Measurements from ENCODE around the gene PIK3CA.
"Not testable (repeated sequence)": the region's sequence is repeated elsewhere in the genome, so short reads cannot be mapped to it uniquely, and the experiment has no call there.

The PIK3CA gene

GRCh38 chr3:179177611-179178010 lies 29.5 kb downstream of the PIK3CA start:
- H3K4me1 Mint-ChIP-seq, result peaks cover 39% of the 10 kb centered on the region
- H3K4me3 Mint-ChIP-seq, result no peak overlapping the region
- H3K27ac Mint-ChIP-seq, result no peak overlapping the region
- no peak for ATAC-seq
- no peaks in the 10 kb centered on the region for H3K9me3 Mint-ChIP-seq
- no peaks in the 10 kb centered on the region for H3K27me3 Mint-ChIP-seq
- no peak for DNase-seq

GRCh38 chr3:179179256-179179655 lies 31.1 kb downstream of the PIK3CA start:
- H3K4me1 Mint-ChIP-seq, result peaks cover 47% of the 10 kb centered on the region
- H3K27ac Mint-ChIP-seq, result no peak overlapping the region
- no peak overlapping the region for H3K4me3 Mint-ChIP-seq
- DNase-seq, result no peak
- H3K9me3 Mint-ChIP-seq, result no peaks in the 10 kb centered on the region
- no peak for ATAC-seq
- no peaks in the 10 kb centered on the region for H3K27me3 Mint-ChIP-seq

- peak; percentile 52 for ATAC-seq
- Mint-ChIP-seq H3K9me3 (no peaks in the 10 kb centered on the region), H3K4me3 (no peak overlapping the region), H3K27ac (no peak overlapping the region), H3K27me3 (no peaks in the 10 kb centered on the region), H3K4me1 (peaks cover 47% of the 10 kb centered on the region)
- DNase-seq, result no peak
These were observed 32.0 kb downstream of the PIK3CA start for GRCh38 chr3:179179979-179180759.

GRCh38 chr3:179181021-179181472 lies 32.9 kb downstream of the PIK3CA start:
- ATAC-seq (peak; percentile 94), DNase-seq (no peak)
- H3K27me3 Mint-ChIP-seq, result no peaks in the 10 kb centered on the region
- no peaks in the 10 kb centered on the region for H3K9me3 Mint-ChIP-seq
- H3K4me3 Mint-ChIP-seq, result peak overlapping the region in 1 of 2 donors; percentile 38
- H3K27ac Mint-ChIP-seq, result peak overlapping the region in 1 of 2 donors; percentile 55
- peaks cover 44% of the 10 kb centered on the region for H3K4me1 Mint-ChIP-seq

GRCh38 chr3:179181993-179182551 lies 33.9 kb downstream of the PIK3CA start:
- H3K9me3 Mint-ChIP-seq, result no peaks in the 10 kb centered on the region
- no peaks in the 10 kb centered on the region for H3K27me3 Mint-ChIP-seq
- H3K4me1 Mint-ChIP-seq, result peaks cover 39% of the 10 kb centered on the region
- ATAC-seq (peak; percentile 61), DNase-seq (peak in 1 of 2 donors; percentile 11)
- H3K27ac Mint-ChIP-seq, result peak overlapping the region; percentile 61 to 80
- H3K4me3 Mint-ChIP-seq, result peak overlapping the region; percentile 55 to 62

GRCh38 chr3:179182902-179183301 lies 34.7 kb downstream of the PIK3CA start:
- ATAC-seq (no peak), DNase-seq (no peak)
- Mint-ChIP-seq H3K4me1 (peaks cover 39% of the 10 kb centered on the region), H3K4me3 (no peak overlapping the region), H3K27me3 (no peaks in the 10 kb centered on the region), H3K27ac (no peak overlapping the region), H3K9me3 (no peaks in the 10 kb centered on the region)

- Mint-ChIP-seq H3K9me3 (no peaks in the 10 kb centered on the region), H3K4me3 (peak overlapping the region in 1 of 2 donors; percentile 13), H3K27me3 (no peaks in the 10 kb centered on the region), H3K4me1 (peaks cover 39% of the 10 kb centered on the region), H3K27ac (no peak overlapping the region)
- ATAC-seq, result no peak
- DNase-seq, result no peak
These were observed 36.7 kb downstream of the PIK3CA start for GRCh38 chr3:179184826-179185225.

GRCh38 chr3:179186426-179186825 lies 38.3 kb downstream of the PIK3CA start:
- no peak overlapping the region for H3K4me3 Mint-ChIP-seq
- ATAC-seq (no peak), DNase-seq (no peak)
- no peaks in the 10 kb centered on the region for H3K27me3 Mint-ChIP-seq
- no peak overlapping the region for H3K27ac Mint-ChIP-seq
- peaks cover 52% of the 10 kb centered on the region for H3K4me1 Mint-ChIP-seq
- no peaks in the 10 kb centered on the region for H3K9me3 Mint-ChIP-seq

GRCh38 chr3:179189759-179190158 lies 41.6 kb downstream of the PIK3CA start:
- H3K9me3 Mint-ChIP-seq, result no peaks in the 10 kb centered on the region
- peaks cover 36% of the 10 kb centered on the region for H3K4me1 Mint-ChIP-seq
- H3K4me3 Mint-ChIP-seq, result no peak overlapping the region
- DNase-seq, result no peak
- no peak for ATAC-seq
- H3K27ac Mint-ChIP-seq, result no peak overlapping the region
- H3K27me3 Mint-ChIP-seq, result no peaks in the 10 kb centered on the region

GRCh38 chr3:179190581-179190980 lies 42.4 kb downstream of the PIK3CA start:
- no peak overlapping the region for H3K4me3 Mint-ChIP-seq
- DNase-seq, result no peak
- H3K27me3 Mint-ChIP-seq, result no peaks in the 10 kb centered on the region
- ATAC-seq, result no peak
- peak overlapping the region in 1 of 2 donors; percentile 28 for H3K27ac Mint-ChIP-seq
- H3K9me3 Mint-ChIP-seq, result no peaks in the 10 kb centered on the region
- peaks cover 36% of the 10 kb centered on the region for H3K4me1 Mint-ChIP-seq

- Mint-ChIP-seq H3K4me1 (peaks cover 54% of the 10 kb centered on the region), H3K4me3 (no peak overlapping the region), H3K27me3 (no peaks in the 10 kb centered on the region), H3K9me3 (no peaks in the 10 kb centered on the region), H3K27ac (no peak overlapping the region)
- DNase-seq, result no peak
- no peak for ATAC-seq
These were observed 44.4 kb downstream of the PIK3CA start for GRCh38 chr3:179192542-179192941.

GRCh38 chr3:179194931-179195330 lies 46.8 kb downstream of the PIK3CA start:
- no peaks in the 10 kb centered on the region for H3K9me3 Mint-ChIP-seq
- H3K4me1 Mint-ChIP-seq, result peaks cover 59% of the 10 kb centered on the region
- H3K4me3 Mint-ChIP-seq, result no peak overlapping the region
- DNase-seq, result no peak
- peak overlapping the region in 1 of 2 donors; percentile 64 for H3K27ac Mint-ChIP-seq
- ATAC-seq, result no peak
- H3K27me3 Mint-ChIP-seq, result no peaks in the 10 kb centered on the region

GRCh38 chr3:179196098-179196497 lies 47.9 kb downstream of the PIK3CA start:
- Mint-ChIP-seq H3K9me3 (no peaks in the 10 kb centered on the region), H3K4me3 (no peak overlapping the region), H3K4me1 (peaks cover 56% of the 10 kb centered on the region), H3K27ac (no peak overlapping the region), H3K27me3 (no peaks in the 10 kb centered on the region)
- no peak for DNase-seq
- ATAC-seq, result peak; percentile 67

GRCh38 chr3:179196700-179197099 lies 48.5 kb downstream of the PIK3CA start:
- peak overlapping the region in 1 of 2 donors; percentile 29 for H3K4me3 Mint-ChIP-seq
- peaks cover 52% of the 10 kb centered on the region for H3K4me1 Mint-ChIP-seq
- H3K27ac Mint-ChIP-seq, result peak overlapping the region in 1 of 2 donors; percentile 20
- no peaks in the 10 kb centered on the region for H3K27me3 Mint-ChIP-seq
- no peak for ATAC-seq
- no peaks in the 10 kb centered on the region for H3K9me3 Mint-ChIP-seq
- no peak for DNase-seq

- Mint-ChIP-seq H3K4me3 (no peak overlapping the region), H3K27ac (no peak overlapping the region), H3K27me3 (no peaks in the 10 kb centered on the region), H3K9me3 (no peaks in the 10 kb centered on the region), H3K4me1 (peaks cover 29% of the 10 kb centered on the region)
- DNase-seq, result no peak
- no peak for ATAC-seq
These were observed 52.6 kb downstream of the PIK3CA start for GRCh38 chr3:179200790-179201189.

- not testable (repeated sequence) for H3K4me1 Mint-ChIP-seq, H3K9me3 Mint-ChIP-seq, DNase-seq, H3K4me3 Mint-ChIP-seq, ATAC-seq, H3K27me3 Mint-ChIP-seq
- H3K27ac Mint-ChIP-seq, result peak overlapping the region; percentile 58 to 71
These were observed 67.4 kb downstream of the PIK3CA start for GRCh38 chr3:179215550-179215949.
